Measurements from ENCODE around the gene MARVELD1. TPM values are rescaled to one million over a fixed set of nuclear protein-coding genes. Genes with fewer than 3 reads are reported as not detected.

The MARVELD1 gene
- total and polyA plus RNA-seq, 2 of the 4 experiments (the other 2 are of a cell fraction), result 12.0 to 68.1 TPM

GRCh38 chr10:97748116-97748515, 34.6 kb downstream of the MARVELD1 start:
- Histone ChIP-seq H2BK5ac (ENCODE audit: low read depth, low read length, poor library complexity, severe bottlenecking) (no peak overlapping the region), H2BK15ac (ENCODE audit: low read depth, low read length) (no peak overlapping the region), H2BK20ac (ENCODE audit: low read depth, low read length) (no peak overlapping the region), H4K8ac (ENCODE audit: low read depth in 2 of 2, low read length in 2 of 2) (no peak overlapping the region), H3K9ac (ENCODE audit: low read depth, low read length) (no peak overlapping the region), H4K5ac (ENCODE audit: low read depth, low read length) (no peak overlapping the region), H4K20me1 (ENCODE audit: insufficient read depth, low read length) (peaks cover 6% of the 10 kb centered on the region), H3K27me3 (ENCODE audit: control insufficient read depth, insufficient read depth, low read length) (no peaks in the 10 kb centered on the region), H2AK5ac (ENCODE audit: low read depth, low read length) (no peak overlapping the region), H2AK9ac (replicated peaks; ENCODE audit: low read depth, low read length, poor library complexity) (no peak overlapping the region), H3K14ac (replicated peaks; ENCODE audit: low read depth, low read length) (no peak overlapping the region), H3K9me1 (ENCODE audit: insufficient read depth, low read length) (peaks cover 5% of the 10 kb centered on the region; the same call in 1 of the 2 replicates), H3K27ac (ENCODE audit: insufficient read depth, low read length) (no peak overlapping the region), H3K9me3 (ENCODE audit: control insufficient read depth, insufficient read depth, low read length) (no peaks in the 10 kb centered on the region), H3K4me2 (ENCODE audit: low read depth, low read length) (no peak overlapping the region), H2BK120ac (ENCODE audit: low read depth, low read length) (no peak overlapping the region), H4K91ac (ENCODE audit: insufficient read depth, low read depth, low read length) (no peak overlapping the region), H3K18ac (ENCODE audit: low read depth, low read length) (no peak overlapping the region), H3K23ac (ENCODE audit: low read depth, low read length) (no peak overlapping the region), H3K56ac (ENCODE audit: extremely low read depth, insufficient read depth, low read length) (no peak overlapping the region), H3K4me1 (ENCODE audit: control insufficient read depth, insufficient read depth, low read length) (peaks cover 2% of the 10 kb centered on the region; the same call in 1 of the 2 replicates), H2AFZ (replicated peaks; ENCODE audit: low read length, poor library complexity) (no peak overlapping the region), H3K4me3 (ENCODE audit: insufficient read depth, low read depth, low read length) (no peak overlapping the region), H3K79me1 (ENCODE audit: low read depth in 1 of 2, low read length in 2 of 2) (peaks cover 20 to 35% of the 10 kb centered on the region in 2 experiments), H3K4ac (ENCODE audit: low read depth, low read length) (no peak overlapping the region), H3K36me3 (ENCODE audit: control insufficient read depth, insufficient read depth, low read length) (peaks cover 65% of the 10 kb centered on the region)
- no TSS peak for BruUV-seq (replicated peaks)
- no peak for TF ChIP-seq NFE2L2 (IDR thresholded peaks at IDR 0.05; ENCODE audit: low read depth, low read length)
- TF ChIP-seq CTCF (conservative IDR thresholded peaks at IDR 0.05; ENCODE audit: low read depth, low read length), result no peak
- no peak for TF ChIP-seq MAFK (IDR thresholded peaks at IDR 0.05; ENCODE audit: low read depth, low read length)
- no peak for TF ChIP-seq BHLHE40 (IDR thresholded peaks at IDR 0.05; ENCODE audit: low read depth, low read length)
- TF ChIP-seq ELK1 (IDR thresholded peaks at IDR 0.05; ENCODE audit: borderline replicate concordance, low read depth, low read length), result no peak
- no peak for TF ChIP-seq RCOR1 (IDR thresholded peaks at IDR 0.05; ENCODE audit: insufficient replicate concordance, low read length)
- no peak for TF ChIP-seq CHD1 (IDR thresholded peaks at IDR 0.05; ENCODE audit: low read depth, low read length)
- no peak for TF ChIP-seq FOS (IDR thresholded peaks at IDR 0.05; ENCODE audit: low read depth, low read length)
- no peak for TF ChIP-seq MAZ (IDR thresholded peaks at IDR 0.05; ENCODE audit: borderline replicate concordance, low read depth, low read length)
- no peak for TF ChIP-seq SMC3 (IDR thresholded peaks at IDR 0.05; ENCODE audit: low read depth, low read length)
- TF ChIP-seq RFX5 (IDR thresholded peaks at IDR 0.05; ENCODE audit: low read depth, low read length), result no peak
- ChIA-PET POLR2A (ENCODE audit: unreplicated experiment) (no interaction called here), CTCF (no interaction called here)
- DNase-seq (no peak), ATAC-seq (ENCODE audit: low read depth) (no peak)
- intact Hi-C loops (cut with micrococcal nuclease), result no loop called here
- WGBS, 2 experiments (ENCODE audit: extremely low coverage in 2 of 2, insufficient read length in 1 of 2), result no CpG with 5 or more reads among the region's 10 CpGs
- dilution Hi-C loops (cut with HindIII; ENCODE audit: low sequenced_read_pairs, unreplicated experiment), result no loop called here
- in situ Hi-C loops (cut with MboI; ENCODE audit: low sequenced_read_pairs), result no loop called here

Measured in IMR-90 (cell line).